Activated T-cell treated with anti-CD3 and anti-CD28 coated beads for 1 hour (primary cell): Measurements from ENCODE around the gene KRT28.

Experiments used
- DNase-seq: peaks from one replicate; pipeline ENCODE4 v3.0.0-alpha.2; 2020; ENCODE audit warnings: low read depth

Gene KRT28

GRCh38 chr17:40799859-40800258, at the start of gene KRT28:
Gene KRT28 (minus strand): TSS chr17:40799959. CDS start chr17:40799893, 66 bp downstream.
- no peak for DNase-seq

GRCh38 chr17:40848583-40849235, 49.0 kb upstream of the KRT28 start:
- DNase-seq = no peak

- DNase-seq = no peak
Observed at GRCh38 chr17:40846515-40847144, 46.9 kb upstream of the KRT28 start.

GRCh38 chr17:40844671-40845107, 44.9 kb upstream of the KRT28 start:
- no peak for DNase-seq

GRCh38 chr17:40843242-40843641, 43.5 kb upstream of the KRT28 start:
- no peak for DNase-seq

GRCh38 chr17:40841246-40841645, 41.5 kb upstream of the KRT28 start:
- no peak for DNase-seq

- no peak for DNase-seq
Observed at GRCh38 chr17:40839194-40839593, 39.4 kb upstream of the KRT28 start.

- DNase-seq = no peak
Observed at GRCh38 chr17:40836020-40836419, 36.3 kb upstream of the KRT28 start.

- no peak for DNase-seq
Observed at GRCh38 chr17:40833882-40834281, 34.1 kb upstream of the KRT28 start.

- no peak for DNase-seq
Observed at GRCh38 chr17:40832840-40833239, 33.1 kb upstream of the KRT28 start.

GRCh38 chr17:40830085-40830776, 30.5 kb upstream of the KRT28 start:
- no peak for DNase-seq

- DNase-seq = no peak
Observed at GRCh38 chr17:40828454-40829044, 28.8 kb upstream of the KRT28 start.

GRCh38 chr17:40827746-40828453, 28.1 kb upstream of the KRT28 start:
- no peak for DNase-seq

GRCh38 chr17:40825599-40825998, 25.8 kb upstream of the KRT28 start:
- no peak for DNase-seq

GRCh38 chr17:40824015-40824832, 24.5 kb upstream of the KRT28 start:
- DNase-seq = no peak

- DNase-seq = no peak
Observed at GRCh38 chr17:40822132-40822812, 22.5 kb upstream of the KRT28 start, which contains the start of gene KRT10. Gene KRT10 (minus strand): TSS chr17:40822614. CDS start chr17:40822585, 29 bp downstream.

GRCh38 chr17:40821536-40821935, 21.8 kb upstream of the KRT28 start:
- DNase-seq = no peak

- no peak for DNase-seq
Observed at GRCh38 chr17:40820228-40820838, 20.6 kb upstream of the KRT28 start.

- no peak for DNase-seq
Observed at GRCh38 chr17:40819528-40820125, 19.9 kb upstream of the KRT28 start.
